Kidney (tissue), 14 donors: Measurements from ENCODE around the gene FCAMR. TPM values are rescaled to one million over a fixed set of nuclear protein-coding genes. Genes with fewer than 3 reads are reported as not detected.

ENCODE experiments used
- DNase-seq, 5 donors: peaks; one replicate each; pipeline ENCODE4 v3.0.0-alpha.2; 2013 to 2020
- FAIRE-seq: peaks from 2 replicates; lab custom pipeline; 2012; peaks lifted over from hg19 to GRCh38; lab: Jason Lieb, UNC
- H3K27ac ChIP-seq, 2 donors: one replicate each; pipeline ENCODE4 v1.7.0; 2013; ENCODE audit warnings: low read depth in 2 of 2, low read length in 2 of 2, inconsistent platforms in 1 of 2
- H3K27me3 ChIP-seq: one replicate; pipeline ENCODE4 v1.7.1; 2013; ENCODE audit warnings: low read length, inconsistent platforms; ENCODE audit not compliant: control insufficient read depth, insufficient read depth
- H3K36me3 ChIP-seq, 3 donors: one replicate each; pipeline versions ENCODE4 v1.7.0 to v1.7.1; 2013; ENCODE audit warnings: low read length in 3 of 3, control low read depth in 1 of 3, inconsistent platforms in 1 of 3; ENCODE audit not compliant: insufficient read depth in 3 of 3, control insufficient read depth in 2 of 3
- H3K4me1 ChIP-seq, 3 donors: one replicate each; pipeline versions ENCODE4 v1.7.0 to v1.7.1; 2013; ENCODE audit warnings: low read length in 3 of 3, inconsistent platforms in 1 of 3, low read depth in 1 of 3; ENCODE audit not compliant: control insufficient read depth in 2 of 3, insufficient read depth in 2 of 3
- H3K4me3 ChIP-seq, 3 donors: one replicate each; pipeline versions ENCODE4 v1.7.0 to v1.8.1; 2013; ENCODE audit warnings: low read length in 3 of 3, control low read depth in 1 of 3, inconsistent platforms in 1 of 3
- H3K9ac ChIP-seq, 3 donors: one replicate each; pipeline versions ENCODE4 v1.7.0 to v1.7.1; 2013; ENCODE audit warnings: low read length in 3 of 3, control low read depth in 1 of 3, inconsistent platforms in 1 of 3
- H3K9me3 ChIP-seq, 3 donors: one replicate each; pipeline versions ENCODE4 v1.7.0 to v1.7.1; 2013; ENCODE audit warnings: low read length in 3 of 3, control low read depth in 1 of 3, inconsistent platforms in 1 of 3; ENCODE audit not compliant: control insufficient read depth in 2 of 3, insufficient read depth in 1 of 3
- CTCF ChIP-seq: IDR thresholded peaks from 3 replicates; pipeline ENCODE4 v1.5.1; 2012; ENCODE audit warnings: mild to moderate bottlenecking, moderate library complexity, borderline replicate concordance; ENCODE audit not compliant: insufficient read depth; ENCODE audit errors: extremely low read depth
- intact Hi-C: fragments of 100-400 bp; cut with DNase I; formaldehyde crosslinking; loops from one replicate; pipeline ENCODE4 v1.11.1; 2022
- polyA plus RNA-seq: library from polyadenylated mRNA; stranded (reverse); fragments of 350-450 nt; fragmentation: Illumina TruSeq; extraction: RNeasy Lipid Tissue Mini Kit (QIAGEN cat#74804); gene quantifications from one replicate; pipeline ENCODE4 v1.2.3, GENCODE V29; 2014; ENCODE audit warnings: low read depth, low replicate concordance; ENCODE audit not compliant: insufficient read depth
- total RNA-seq: library from RNA; stranded (reverse); fragmentation: NEBNext Ultra II Directional; extraction: Animal tissue kit (Norgen Biotek cat#: 25700); gene quantifications from one replicate; pipeline ENCODE4 v1.2.1, GENCODE V29; 2021
- donor health status: control.
- donor health status: control.
- donor health status: control.
- donor health status: control.
- donor health status: control.
- donor health status: DM: yes; HTN: yes; CAD: no.
- donor health status: Normal renal cell carcinoma (clear cell type).

Gene FCAMR
- total and polyA plus RNA-seq, 2 donors from 2014 or later, result 1.8 to 34.6 TPM

DNA sequence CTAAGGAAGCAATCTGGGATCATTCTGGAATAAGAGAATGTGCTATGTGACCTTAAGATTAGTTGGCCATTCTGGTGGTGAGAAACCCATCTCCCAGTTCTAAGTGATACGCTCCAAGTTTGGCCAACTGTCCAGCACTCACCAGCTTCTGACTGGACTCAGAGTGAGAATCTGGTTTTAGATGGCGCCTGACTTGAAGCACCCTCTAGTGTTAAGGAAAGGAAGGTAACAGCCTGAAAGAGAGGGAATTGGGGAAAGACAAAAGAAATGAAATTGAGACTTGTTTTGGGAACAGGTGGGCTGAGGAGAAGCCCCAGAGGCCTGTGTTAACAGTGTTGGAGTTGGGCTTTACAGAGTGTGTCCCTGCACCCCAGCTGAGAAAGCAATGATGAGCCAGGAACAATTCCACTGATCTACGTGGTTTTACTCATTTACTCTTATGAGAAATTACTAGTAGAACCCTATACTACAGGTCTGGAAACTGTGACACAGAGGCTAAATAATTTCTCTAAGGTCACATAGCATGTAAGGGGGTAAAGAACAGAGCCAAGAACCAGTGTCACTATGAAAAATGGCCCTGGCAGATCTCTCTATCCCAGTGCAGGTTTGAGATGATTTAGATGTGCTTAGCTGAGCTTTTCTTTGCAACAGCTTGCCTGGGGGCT lies 9.3 kb upstream of the FCAMR start:
- FAIRE-seq (no peak), DNase-seq (peak in 2 of 5 donors; percentile 43)
- no peaks in the 10 kb centered on the region for H3K9me3 ChIP-seq
- H3K27ac ChIP-seq, result no peak overlapping the region
- no peak overlapping the region for H3K9ac ChIP-seq
- no peaks in the 10 kb centered on the region for H3K4me1 ChIP-seq
- peak; percentile 71 for TF ChIP-seq CTCF
- no peaks in the 10 kb centered on the region for H3K36me3 ChIP-seq
- no peak overlapping the region for H3K4me3 ChIP-seq
- H3K27me3 ChIP-seq, result no peaks in the 10 kb centered on the region
- intact Hi-C loops, result no loop called here

DNA sequence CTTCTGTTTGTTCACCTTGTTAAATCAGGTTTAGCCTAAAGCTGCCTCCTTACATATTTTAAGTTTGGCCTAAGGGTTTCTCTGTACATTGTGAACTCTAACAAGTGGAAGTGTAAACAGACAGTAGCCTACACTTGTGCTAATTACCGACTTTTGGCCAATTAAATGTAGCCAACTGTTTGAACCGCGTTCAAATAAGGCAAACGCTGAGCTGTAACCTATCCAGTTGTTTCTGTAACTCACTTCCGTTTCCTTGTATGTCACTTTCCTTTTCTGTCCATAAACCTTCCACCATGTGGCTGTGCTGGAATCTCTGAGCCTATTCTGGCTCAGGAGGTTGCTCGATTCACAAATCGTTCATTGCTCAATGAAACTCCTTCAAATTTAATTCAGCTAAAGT lies 8.0 kb upstream of the FCAMR start:
- no peak overlapping the region for H3K27ac ChIP-seq
- H3K36me3 ChIP-seq, result no peaks in the 10 kb centered on the region
- DNase-seq (no peak), FAIRE-seq (no peak)
- H3K4me1 ChIP-seq, result no peaks in the 10 kb centered on the region
- no peaks in the 10 kb centered on the region for H3K27me3 ChIP-seq
- no peak for TF ChIP-seq CTCF
- intact Hi-C loops, result no loop called here
- no peak overlapping the region for H3K9ac ChIP-seq
- H3K9me3 ChIP-seq, result no peaks in the 10 kb centered on the region
- H3K4me3 ChIP-seq, result no peak overlapping the region

GRCh38 chr1:206975306-206975705 lies 5.0 kb upstream of the FCAMR start:
- no peak for TF ChIP-seq CTCF
- H3K27me3 ChIP-seq, result no peaks in the 10 kb centered on the region
- FAIRE-seq (no peak), DNase-seq (peak in 2 of 5 donors; percentile 12 to 61)
- H3K4me3 ChIP-seq, result no peak overlapping the region
- no peak overlapping the region for H3K27ac ChIP-seq
- intact Hi-C loops, result no loop called here
- no peaks in the 10 kb centered on the region for H3K9me3 ChIP-seq
- no peak overlapping the region for H3K9ac ChIP-seq
- no peaks in the 10 kb centered on the region for H3K36me3 ChIP-seq
- peaks cover 0 to 18% (median 5%) of the 10 kb centered on the region in 3 donors for H3K4me1 ChIP-seq

DNA sequence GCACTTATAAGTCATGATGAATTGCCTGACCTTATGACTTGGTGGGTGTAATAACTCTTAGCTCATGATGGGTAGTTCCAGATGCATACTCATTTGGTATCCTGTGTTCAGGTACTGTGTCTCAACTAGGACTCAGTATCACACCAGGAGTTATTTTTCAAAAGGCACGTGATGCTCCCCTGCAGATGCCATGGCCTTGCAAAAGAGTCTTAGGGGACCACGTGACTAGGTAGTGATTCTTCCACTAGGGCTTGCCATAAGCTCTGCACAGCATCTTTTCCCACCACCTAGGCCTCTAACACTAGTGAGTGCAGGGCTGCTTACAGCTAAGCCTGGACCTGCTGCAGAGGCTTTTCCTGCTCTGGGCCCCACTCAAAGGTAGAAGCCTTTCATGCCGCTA lies 3.9 kb upstream of the FCAMR start:
- no peaks in the 10 kb centered on the region for H3K36me3 ChIP-seq
- H3K4me1 ChIP-seq, result peaks cover 0 to 18% (median 5%) of the 10 kb centered on the region in 3 donors
- intact Hi-C loops, result no loop called here
- no peak overlapping the region for H3K9ac ChIP-seq
- TF ChIP-seq CTCF, result no peak
- H3K4me3 ChIP-seq, result no peak overlapping the region
- DNase-seq (no peak), FAIRE-seq (no peak)
- no peak overlapping the region for H3K27ac ChIP-seq
- no peaks in the 10 kb centered on the region for H3K27me3 ChIP-seq
- H3K9me3 ChIP-seq, result no peaks in the 10 kb centered on the region
